GM10266 (cell line): ENCODE results near the gene HORMAD2.

Experiments used
- DNase-seq: peaks from one replicate; pipeline ENCODE4 v3.0.0; 2012; ENCODE audit errors: extremely low spot score
- CTCF ChIP-seq: IDR thresholded peaks from 2 replicates; pipeline ENCODE4 v1.5.1; 2012; ENCODE audit warnings: mild to moderate bottlenecking, low read depth; ENCODE audit not compliant: control insufficient read depth, insufficient read depth; ENCODE audit errors: missing control alignments

The HORMAD2 gene

GRCh38 chr22:30045901-30046715 lies 34.2 kb upstream of the HORMAD2 start:
- no peak for TF ChIP-seq CTCF
- DNase-seq: no peak

- no peak for DNase-seq
- TF ChIP-seq CTCF: no peak
These were observed 33.4 kb upstream of the HORMAD2 start for GRCh38 chr22:30046716-30047363.

GRCh38 chr22:30047364-30047738 lies 32.9 kb upstream of the HORMAD2 start:
- TF ChIP-seq CTCF: no peak
- DNase-seq: peak; percentile 46

- no peak for DNase-seq
- TF ChIP-seq CTCF: no peak
These were observed 31.6 kb upstream of the HORMAD2 start for GRCh38 chr22:30048681-30049080.

- DNase-seq: no peak
- no peak for TF ChIP-seq CTCF
These were observed 26.0 kb upstream of the HORMAD2 start for GRCh38 chr22:30054067-30054763.

- no peak for TF ChIP-seq CTCF
- DNase-seq: no peak
These were observed 25.5 kb upstream of the HORMAD2 start for GRCh38 chr22:30054764-30055069.

- DNase-seq: no peak
- no peak for TF ChIP-seq CTCF
These were observed 24.2 kb upstream of the HORMAD2 start for GRCh38 chr22:30056015-30056414.
